Keratinocyte (primary cell): ENCODE measurements around the gene FBXW9. TPM values are rescaled to one million over a fixed set of nuclear protein-coding genes. Genes with fewer than 3 reads are reported as not detected.
"Not testable (repeated sequence)": the region's sequence is repeated elsewhere in the genome, so short reads cannot be mapped to it uniquely, and the experiment has no call there.

Source experiments
- DNase-seq: peaks from one replicate; pipeline ENCODE4 v3.0.0-alpha.2; 2011; ENCODE audit warnings: low read depth, missing footprints, low spot score
- FAIRE-seq: peaks from 2 replicates; lab custom pipeline; 2011; peaks lifted over from hg19 to GRCh38; lab: Jason Lieb, UNC
- H2AFZ ChIP-seq: 2 replicates; pipeline ENCODE4 v1.6.0; 2012; ENCODE audit warnings: low read length, control low read depth, inconsistent platforms; ENCODE audit not compliant: control insufficient read depth
- H3K27ac ChIP-seq: 2 replicates; pipeline ENCODE4 v1.5.1; 2011; ENCODE audit warnings: low read length; ENCODE audit not compliant: control insufficient read depth, insufficient read depth
- H3K27me3 ChIP-seq: 3 replicates; pipeline ENCODE4 v1.6.0; 2011; ENCODE audit warnings: low read length; ENCODE audit not compliant: control insufficient read depth, insufficient read depth; ENCODE audit errors: extremely low read depth
- H3K36me3 ChIP-seq, 2 experiments: 2 replicates in 1 of 2; 3 replicates in 1 of 2; pipeline ENCODE4 v1.5.1; 2011; ENCODE audit warnings: low read length in 2 of 2, mild to moderate bottlenecking in 1 of 2; ENCODE audit not compliant: control insufficient read depth in 2 of 2, insufficient read depth in 2 of 2; ENCODE audit errors: extremely low read depth in 1 of 2
- H3K4me1 ChIP-seq: 3 replicates; pipeline ENCODE4 v1.5.1; 2011; ENCODE audit warnings: low read length; ENCODE audit not compliant: control insufficient read depth, insufficient read depth; ENCODE audit errors: extremely low read depth
- H3K4me2 ChIP-seq: 3 replicates; pipeline ENCODE4 v1.6.0; 2011; ENCODE audit warnings: low read depth, low read length; ENCODE audit not compliant: control insufficient read depth, insufficient read depth; ENCODE audit errors: extremely low read depth
- H3K4me3 ChIP-seq, 3 experiments: fragments of 200-600 bp in 1 of 3; sonication (generic) in 1 of 3; 2 replicates in 2 of 3; 3 replicates in 1 of 3; pipeline ENCODE4 v1.5.1; 2011 to 2016; ENCODE audit warnings: low read length in 3 of 3, mild to moderate bottlenecking in 3 of 3, control low read depth in 2 of 3, inconsistent platforms in 1 of 3, low read depth in 1 of 3, mixed read lengths in 1 of 3, mixed run types in 1 of 3, moderate library complexity in 1 of 3; ENCODE audit not compliant: control insufficient read depth in 2 of 3, insufficient read depth in 2 of 3; ENCODE audit errors: extremely low read depth in 1 of 3
- H3K79me2 ChIP-seq: 2 replicates; pipeline ENCODE4 v1.6.0; 2012; ENCODE audit warnings: low read length; ENCODE audit not compliant: control insufficient read depth, insufficient read depth
- H3K9ac ChIP-seq: 3 replicates; pipeline ENCODE4 v1.6.0; 2011; ENCODE audit warnings: low read length; ENCODE audit not compliant: control insufficient read depth, insufficient read depth; ENCODE audit errors: extremely low read depth
- H3K9me1 ChIP-seq: 3 replicates; pipeline ENCODE4 v1.6.0; 2011; ENCODE audit warnings: low read length; ENCODE audit not compliant: control insufficient read depth, insufficient read depth; ENCODE audit errors: extremely low read depth
- H3K9me3 ChIP-seq: 2 replicates; pipeline ENCODE4 v1.5.1; 2012; ENCODE audit warnings: low read depth, low read length; ENCODE audit not compliant: control insufficient read depth
- H4K20me1 ChIP-seq: 3 replicates; pipeline ENCODE4 v1.6.0; 2011; ENCODE audit warnings: low read length; ENCODE audit not compliant: control insufficient read depth, insufficient read depth; ENCODE audit errors: extremely low read depth
- EZH2 ChIP-seq: IDR thresholded peaks from one replicate; pipeline ENCODE4 v1.6.1; 2012; ENCODE audit warnings: inconsistent platforms, mild to moderate bottlenecking, low read length, moderate library complexity
- dilution Hi-C: fragments of 300-500 bp; cut with MboI; formaldehyde crosslinking; loops from one replicate; pipeline ENCODE4 v1.7.0; 2020; ENCODE audit warnings: low sequenced_read_pairs; ENCODE audit not compliant: extremely low pct_ligation_motif_present
- polyA plus RNA-seq, 5 experiments: library from polyadenylated mRNA; depleted of rRNA in 3 of 5; stranded (reverse) in 3 of 5; stranded (forward) in 1 of 5; unstranded in 1 of 5; fragments of >200 nt; gene quantifications; 1 replicate in 1 of 5; 2 replicates in 3 of 5; 3 replicates in 1 of 5; pipeline versions ENCODE4 v1.2.1 to v1.2.3, GENCODE V29; 2011 to 2012; ENCODE audit warnings: missing spikeins in 2 of 5, low read depth in 1 of 5, low replicate concordance in 1 of 5
- TF ChIP-seq, protein P1 (sequence below), 3 experiments: IDR thresholded peaks in 1 of 3; conservative IDR thresholded peaks in 1 of 3; optimal IDR thresholded peaks in 1 of 3; 2 replicates in 2 of 3; 3 replicates in 1 of 3; pipeline versions ENCODE3 to v1.5.1; 2011; ENCODE audit warnings: low read length in 3 of 3, mild to moderate bottlenecking in 3 of 3, moderate library complexity in 2 of 3, control low read depth in 1 of 3, inconsistent platforms in 1 of 3; ENCODE audit not compliant: insufficient read depth in 2 of 3; ENCODE audit errors: extremely low read depth in 1 of 3

Gene FBXW9
- polyA plus RNA-seq, 1 donor (not counting 4 experiments of a cell fraction or from before 2014, with no cell fraction given) = 5.6 TPM

DNA sequence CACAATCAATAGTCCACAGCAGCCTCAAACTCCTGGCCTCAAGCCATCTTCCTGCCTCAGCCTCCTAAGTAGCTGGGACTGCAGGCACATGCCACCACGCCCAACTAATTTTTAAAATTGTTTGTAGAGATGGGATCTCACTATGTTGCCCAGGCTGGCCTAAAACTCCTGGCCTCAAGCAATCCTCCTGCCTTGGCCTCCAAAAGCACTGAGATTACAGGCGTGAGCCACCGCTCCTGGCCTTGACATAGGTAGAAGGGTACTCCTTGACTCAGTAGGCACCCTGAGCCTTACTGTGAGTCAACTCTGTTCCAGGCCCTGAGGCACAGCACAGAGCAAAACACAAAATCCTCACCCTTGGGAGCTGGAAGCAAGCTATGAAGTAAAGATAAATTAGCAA, 19.5 kb upstream of the FBXW9 start:
- DNase-seq (no peak), FAIRE-seq (no peak)
- TF ChIP-seq, protein P1, sequence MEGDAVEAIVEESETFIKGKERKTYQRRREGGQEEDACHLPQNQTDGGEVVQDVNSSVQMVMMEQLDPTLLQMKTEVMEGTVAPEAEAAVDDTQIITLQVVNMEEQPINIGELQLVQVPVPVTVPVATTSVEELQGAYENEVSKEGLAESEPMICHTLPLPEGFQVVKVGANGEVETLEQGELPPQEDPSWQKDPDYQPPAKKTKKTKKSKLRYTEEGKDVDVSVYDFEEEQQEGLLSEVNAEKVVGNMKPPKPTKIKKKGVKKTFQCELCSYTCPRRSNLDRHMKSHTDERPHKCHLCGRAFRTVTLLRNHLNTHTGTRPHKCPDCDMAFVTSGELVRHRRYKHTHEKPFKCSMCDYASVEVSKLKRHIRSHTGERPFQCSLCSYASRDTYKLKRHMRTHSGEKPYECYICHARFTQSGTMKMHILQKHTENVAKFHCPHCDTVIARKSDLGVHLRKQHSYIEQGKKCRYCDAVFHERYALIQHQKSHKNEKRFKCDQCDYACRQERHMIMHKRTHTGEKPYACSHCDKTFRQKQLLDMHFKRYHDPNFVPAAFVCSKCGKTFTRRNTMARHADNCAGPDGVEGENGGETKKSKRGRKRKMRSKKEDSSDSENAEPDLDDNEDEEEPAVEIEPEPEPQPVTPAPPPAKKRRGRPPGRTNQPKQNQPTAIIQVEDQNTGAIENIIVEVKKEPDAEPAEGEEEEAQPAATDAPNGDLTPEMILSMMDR (optimal IDR thresholded peaks at IDR 0.05 in 1 of 3, IDR thresholded peaks at IDR 0.05 in 1 of 3, conservative IDR thresholded peaks at IDR 0.05 in 1 of 3; ENCODE audit: extremely low read depth in 1 of 3, insufficient read depth in 2 of 3, low read length in 3 of 3) = no peak
- TF ChIP-seq EZH2 = no peak
- dilution Hi-C loops = no loop called here
- Histone ChIP-seq H3K9me1 (no peaks in the 10 kb centered on the region), H4K20me1 (peaks cover 14% of the 10 kb centered on the region), H2AFZ (no peak overlapping the region), H3K4me2 (no peak overlapping the region), H3K36me3 (peaks cover 44 to 62% of the 10 kb centered on the region in 2 experiments), H3K4me3 (no peak overlapping the region), H3K9me3 (no peaks in the 10 kb centered on the region), H3K27me3 (no peaks in the 10 kb centered on the region), H3K9ac (no peak overlapping the region), H3K79me2 (peaks cover 66% of the 10 kb centered on the region), H3K27ac (no peak overlapping the region), H3K4me1 (peaks cover 13% of the 10 kb centered on the region)

DNA sequence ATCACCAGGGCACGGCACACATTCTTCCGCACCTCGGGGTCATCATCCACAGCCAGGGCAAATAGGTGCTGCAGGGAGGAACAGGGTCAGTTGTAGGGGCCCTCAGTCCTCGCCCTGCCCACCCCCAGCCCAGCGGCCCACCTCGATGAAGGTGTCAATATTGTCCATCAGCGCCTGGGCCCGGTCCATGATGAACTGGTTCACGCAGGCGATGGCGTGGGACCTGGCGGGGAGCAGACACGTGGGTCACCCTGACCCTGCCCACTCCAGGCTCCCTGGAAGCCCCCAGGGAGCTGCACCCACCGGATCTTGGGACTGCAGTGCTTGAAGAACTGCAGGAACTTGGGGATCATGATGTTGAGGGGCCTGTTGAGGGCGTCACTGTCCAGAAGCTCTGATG, 18.7 kb upstream of the FBXW9 start:
- H3K9me1 ChIP-seq = no peaks in the 10 kb centered on the region
- H4K20me1 ChIP-seq = peaks cover 14% of the 10 kb centered on the region
- no peaks in the 10 kb centered on the region for H3K27me3 ChIP-seq
- dilution Hi-C loops = no loop called here
- H3K36me3 ChIP-seq = peaks cover 49 to 67% of the 10 kb centered on the region in 2 experiments
- no peak for TF ChIP-seq EZH2
- TF ChIP-seq, protein P1 (optimal IDR thresholded peaks at IDR 0.05 in 1 of 3, IDR thresholded peaks at IDR 0.05 in 1 of 3, conservative IDR thresholded peaks at IDR 0.05 in 1 of 3; ENCODE audit: extremely low read depth in 1 of 3, insufficient read depth in 2 of 3, low read length in 3 of 3) = no peak
- no peak for DNase-seq
- peaks cover 60% of the 10 kb centered on the region for H3K79me2 ChIP-seq
- no peak overlapping the region for H3K27ac ChIP-seq
- H3K9me3 ChIP-seq = no peaks in the 10 kb centered on the region
- H3K9ac ChIP-seq = no peak overlapping the region
- FAIRE-seq = no peak
- H3K4me2 ChIP-seq = no peak overlapping the region
- no peak overlapping the region for H2AFZ ChIP-seq
- H3K4me1 ChIP-seq = peaks cover 7% of the 10 kb centered on the region
- no peak overlapping the region for H3K4me3 ChIP-seq

DNA sequence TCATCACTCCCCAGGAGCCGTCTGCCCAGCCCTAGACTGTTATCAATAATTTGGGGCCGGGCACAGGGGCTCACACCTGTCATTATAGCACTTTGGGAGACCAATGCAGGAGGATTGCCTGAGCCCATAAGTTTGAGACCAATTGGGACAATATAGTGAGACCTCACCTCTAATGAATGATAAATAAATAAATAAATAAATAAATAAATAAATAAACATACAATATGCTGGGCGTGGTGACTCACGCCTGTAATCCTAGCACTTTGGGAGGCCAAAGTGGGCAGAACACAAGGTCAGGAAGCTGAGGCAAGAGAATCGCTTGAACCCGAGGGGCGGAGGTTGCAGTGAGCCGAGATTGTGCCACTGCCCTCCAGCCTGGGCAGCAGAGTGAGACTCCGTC, 16.9 kb upstream of the FBXW9 start:
- H3K9ac ChIP-seq, H2AFZ ChIP-seq, H3K9me1 ChIP-seq, dilution Hi-C loops, H3K9me3 ChIP-seq, H3K27ac ChIP-seq, DNase-seq, H3K4me3 ChIP-seq, H3K27me3 ChIP-seq, H3K4me1 ChIP-seq, FAIRE-seq, H3K4me2 ChIP-seq: not testable (repeated sequence)
- peaks cover 52 to 63% of the 10 kb centered on the region in 2 experiments for H3K36me3 ChIP-seq
- peaks cover 43% of the 10 kb centered on the region for H3K79me2 ChIP-seq
- peaks cover 11% of the 10 kb centered on the region for H4K20me1 ChIP-seq

DNA sequence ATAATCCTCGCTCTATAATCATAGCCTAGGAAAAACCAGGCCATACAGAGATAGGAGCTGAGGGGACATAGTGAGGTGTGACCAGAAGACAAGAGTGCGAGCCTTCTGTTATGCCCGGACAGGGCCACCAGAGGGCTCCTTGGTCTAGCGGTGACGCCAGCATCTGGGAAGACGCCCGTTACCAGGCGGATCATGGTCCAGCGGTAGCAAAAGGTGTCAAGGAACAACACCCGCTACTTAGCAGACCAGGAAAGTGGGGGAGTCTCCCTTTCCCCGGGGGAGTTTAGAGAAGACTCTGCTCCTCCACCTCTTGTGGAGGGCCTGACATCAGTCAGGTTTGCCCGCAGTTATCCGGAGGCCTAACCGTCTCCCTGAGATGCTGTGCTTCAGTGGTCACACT, 15.6 kb upstream of the FBXW9 start:
- H3K4me1 ChIP-seq, FAIRE-seq, H3K9ac ChIP-seq, H2AFZ ChIP-seq, H3K9me1 ChIP-seq, dilution Hi-C loops, H3K27me3 ChIP-seq, H3K4me2 ChIP-seq, H3K9me3 ChIP-seq, DNase-seq, H3K27ac ChIP-seq, H3K4me3 ChIP-seq: not testable (repeated sequence)
- Histone ChIP-seq H4K20me1 (peaks cover 10% of the 10 kb centered on the region), H3K36me3 (peaks cover 48 to 61% of the 10 kb centered on the region in 2 experiments), H3K79me2 (peaks cover 33% of the 10 kb centered on the region)
